ENCODE data around the gene AFDN.

AFDN gene

DNA sequence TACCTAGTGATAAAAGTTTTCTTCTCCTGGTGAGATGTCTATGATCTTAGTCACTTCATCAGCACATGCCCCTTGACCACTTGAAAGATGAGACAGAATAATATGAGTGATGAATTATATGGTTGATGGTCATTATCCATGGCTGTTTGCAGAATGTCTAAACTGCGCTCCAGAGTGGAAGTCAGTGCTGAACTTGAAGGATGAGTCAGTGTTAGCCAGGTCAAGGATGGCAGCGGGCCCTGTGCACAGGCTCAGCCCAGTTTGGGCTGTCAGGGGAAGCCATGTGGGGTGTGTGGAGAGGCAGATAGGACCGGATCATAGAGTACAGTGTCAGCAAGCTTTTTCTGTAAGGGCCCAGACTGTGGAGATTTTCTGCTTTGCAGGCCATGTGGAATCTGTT lies 103.6 kb downstream of the AFDN start:
- no peak for TF ChIP-seq CTCF (conservative IDR thresholded peaks at IDR 0.05; ENCODE audit: low read length)
- H3K4me3 ChIP-seq (ENCODE audit: low read length), result no peak overlapping the region
- DNase-seq (ENCODE audit: low read depth), result peak; percentile 4

DNA sequence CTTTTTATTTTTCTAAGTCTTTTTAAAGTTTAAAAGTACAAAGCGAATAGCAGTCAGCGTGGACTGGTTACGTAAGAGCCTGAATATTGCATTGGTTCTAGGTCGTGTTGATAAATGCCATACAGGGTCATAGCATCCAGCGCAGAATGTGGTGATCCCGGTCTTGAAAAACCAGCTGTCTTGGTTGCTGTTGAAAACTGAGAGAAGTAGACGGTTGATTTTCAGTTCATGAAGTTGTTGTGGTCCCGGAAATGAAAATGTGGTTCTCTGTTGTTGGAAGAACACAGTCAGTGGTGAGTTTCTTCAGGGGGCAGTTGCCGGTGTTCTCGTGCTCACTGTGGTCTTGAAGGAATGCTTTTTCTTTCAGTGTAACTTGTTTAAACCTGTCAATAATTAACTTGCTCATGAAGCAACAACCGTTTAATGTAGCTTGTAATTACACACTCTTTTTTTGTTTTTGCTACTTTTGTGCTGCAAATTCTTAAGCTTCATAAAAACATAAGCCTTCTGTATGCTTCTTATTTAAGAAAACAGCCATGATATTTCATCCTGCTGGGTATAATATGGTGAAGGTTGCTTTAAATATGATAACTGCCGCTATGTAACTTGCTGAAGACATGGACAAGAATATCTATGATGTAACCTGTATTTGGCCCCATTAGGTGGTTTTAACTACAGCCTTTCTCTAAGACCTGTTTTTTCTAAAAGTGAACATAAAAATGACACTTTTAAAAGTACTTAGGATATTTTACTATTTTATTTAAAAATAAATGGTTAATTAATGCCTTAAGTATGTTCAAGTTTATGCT lies 106.0 kb downstream of the AFDN start:
- DNase-seq (ENCODE audit: low read depth), result peak; percentile 35
- no peak overlapping the region for H3K4me3 ChIP-seq (ENCODE audit: low read length)
- TF ChIP-seq CTCF (conservative IDR thresholded peaks at IDR 0.05; ENCODE audit: low read length), result no peak

DNA sequence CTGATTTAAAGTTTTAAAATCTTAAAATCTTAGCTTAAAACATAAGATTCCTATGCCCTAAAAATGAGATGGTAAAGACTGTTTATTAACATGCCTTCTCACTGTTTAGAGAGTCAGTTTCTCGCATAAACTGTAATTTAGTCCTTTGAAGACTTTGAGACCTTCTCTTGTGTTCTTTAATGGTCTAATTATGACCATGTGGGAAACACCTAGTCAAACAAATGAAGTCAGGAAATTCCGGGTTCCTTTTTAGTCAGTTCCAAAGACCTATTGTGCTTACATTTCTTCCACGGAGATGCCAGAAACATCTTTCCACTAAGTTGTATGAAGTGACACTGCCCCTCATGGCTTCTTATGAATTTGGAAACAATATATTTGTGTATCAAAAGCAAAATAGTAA lies 106.6 kb downstream of the AFDN start:
- no peak overlapping the region for H3K4me3 ChIP-seq (ENCODE audit: low read length)
- DNase-seq (ENCODE audit: low read depth), result no peak
- TF ChIP-seq CTCF (conservative IDR thresholded peaks at IDR 0.05; ENCODE audit: low read length), result no peak

DNA sequence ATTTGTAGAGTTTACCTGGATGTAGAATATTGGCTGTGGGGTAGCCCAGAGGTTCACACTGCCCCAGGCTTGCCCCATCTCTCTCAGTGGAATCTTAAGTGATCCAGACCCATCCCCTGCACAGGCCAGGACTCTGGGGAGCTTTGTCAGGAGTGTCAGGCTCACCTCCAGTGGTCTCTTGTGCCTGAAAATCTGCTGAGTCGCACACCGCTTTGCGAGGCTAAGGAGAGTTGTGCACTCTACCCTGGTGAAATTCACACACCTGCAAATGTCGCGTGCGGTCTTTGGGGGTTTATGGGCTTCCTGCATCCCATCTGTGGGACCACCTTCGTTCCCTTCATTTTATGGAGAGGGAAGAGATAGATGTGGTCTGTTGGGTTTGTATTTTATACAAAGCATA lies 107.1 kb downstream of the AFDN start:
- H3K4me3 ChIP-seq (ENCODE audit: low read length), result no peak overlapping the region
- no peak for DNase-seq (ENCODE audit: low read depth)
- no peak for TF ChIP-seq CTCF (conservative IDR thresholded peaks at IDR 0.05; ENCODE audit: low read length)

GRCh38 chr6:167934426-167934864 lies 107.7 kb downstream of the AFDN start:
- H3K4me3 ChIP-seq (ENCODE audit: low read length), result no peak overlapping the region
- TF ChIP-seq CTCF (conservative IDR thresholded peaks at IDR 0.05; ENCODE audit: low read length), result no peak
- no peak for DNase-seq (ENCODE audit: low read depth)

- no peak overlapping the region for H3K4me3 ChIP-seq (ENCODE audit: low read length)
- no peak for TF ChIP-seq CTCF (conservative IDR thresholded peaks at IDR 0.05; ENCODE audit: low read length)
Measured at GRCh38 chr6:167936051-167936450, 109.3 kb downstream of the AFDN start.

GRCh38 chr6:167937301-167937700 lies 110.6 kb downstream of the AFDN start:
- H3K4me3 ChIP-seq (ENCODE audit: low read length), result no peak overlapping the region
- no peak for DNase-seq (ENCODE audit: low read depth)
- TF ChIP-seq CTCF (conservative IDR thresholded peaks at IDR 0.05; ENCODE audit: low read length), result no peak

More at GRCh38 chr6:167936051-167936450, 109.3 kb downstream of the AFDN start:
- DNase-seq (ENCODE audit: low read depth), result no peak

Data from AG10803 (cell line).